NCI-H146 treated with DMSO at 0.1 percent for 48 hours (cell line): ENCODE results near the gene AQP12B.

Experiments
- DNase-seq: peaks from one replicate; lab custom pipeline; 2025; ENCODE audit not compliant: unreplicated experiment; lab: John Stamatoyannopoulos, UW

AQP12B gene

GRCh38 chr2:240718896-240719490 lies 36.3 kb upstream of the AQP12B start:
- no peak for DNase-seq

GRCh38 chr2:240717681-240718581 lies 35.2 kb upstream of the AQP12B start:
- DNase-seq = no peak

GRCh38 chr2:240717181-240717641 lies 34.5 kb upstream of the AQP12B start:
- DNase-seq = no peak

GRCh38 chr2:240716130-240716798 lies 33.6 kb upstream of the AQP12B start:
- DNase-seq = no peak

- no peak for DNase-seq
These were observed 32.4 kb upstream of the AQP12B start for GRCh38 chr2:240714747-240715725.

GRCh38 chr2:240713928-240714746 lies 31.5 kb upstream of the AQP12B start:
- DNase-seq = no peak

GRCh38 chr2:240713071-240713927 lies 30.6 kb upstream of the AQP12B start:
- DNase-seq = no peak

GRCh38 chr2:240712121-240712520 lies 29.4 kb upstream of the AQP12B start:
- DNase-seq = no peak

- no peak for DNase-seq
These were observed 29.0 kb upstream of the AQP12B start for GRCh38 chr2:240711701-240712100.

- DNase-seq = no peak
These were observed 28.6 kb upstream of the AQP12B start for GRCh38 chr2:240711296-240711695.

- DNase-seq = no peak
These were observed 25.8 kb upstream of the AQP12B start for GRCh38 chr2:240708457-240708856.

GRCh38 chr2:240707821-240708220 lies 25.1 kb upstream of the AQP12B start:
- no peak for DNase-seq

- DNase-seq = no peak
These were observed 24.5 kb upstream of the AQP12B start for GRCh38 chr2:240707043-240707756.

- no peak for DNase-seq
These were observed 22.6 kb upstream of the AQP12B start for GRCh38 chr2:240705204-240705791.

GRCh38 chr2:240704651-240705050 lies 22.0 kb upstream of the AQP12B start:
- no peak for DNase-seq

- DNase-seq = no peak
These were observed 21.0 kb upstream of the AQP12B start for GRCh38 chr2:240703417-240704341.

GRCh38 chr2:240702640-240703011 lies 19.9 kb upstream of the AQP12B start:
- DNase-seq = no peak
